RWPE2 (cell line): ENCODE measurements around the gene BACE2.

Experiments used
- ATAC-seq: fragments of 200-7000 bp; cut with Tn5 transposase; 3 replicates; pipeline ENCODE4 v1.9.1; 2021; ENCODE audit warnings: low read depth
- DNase-seq: peaks from one replicate; pipeline ENCODE4 v3.0.0-alpha.2; 2020; ENCODE audit warnings: low spot score
- H3K27ac ChIP-seq: fragments of 450-650 bp; 2 replicates; pipeline ENCODE4 v1.5.1; 2017; ENCODE audit warnings: mild to moderate bottlenecking; ENCODE audit not compliant: poor library complexity, severe bottlenecking
- H3K27me3 ChIP-seq: fragments of 250-450 bp; sonication (Bioruptor Pico); 2 replicates; pipeline ENCODE4 v1.5.1; 2021; ENCODE audit warnings: mild to moderate bottlenecking, moderate library complexity; ENCODE audit not compliant: insufficient read depth, poor library complexity, severe bottlenecking
- H3K36me3 ChIP-seq: fragments of 250-450 bp; sonication (Bioruptor Pico); 2 replicates; pipeline ENCODE4 v1.5.1; 2020; ENCODE audit warnings: low read depth, mild to moderate bottlenecking, moderate library complexity
- H3K4me1 ChIP-seq: fragments of 250-450 bp; sonication (Bioruptor Pico); 2 replicates; pipeline ENCODE4 v1.5.1; 2021; ENCODE audit warnings: mild to moderate bottlenecking, moderate library complexity; ENCODE audit not compliant: insufficient read depth, poor library complexity, severe bottlenecking
- H3K4me3 ChIP-seq: fragments of 250-450 bp; sonication (Bioruptor Pico); 2 replicates; pipeline ENCODE4 v1.5.1; 2021; ENCODE audit warnings: mild to moderate bottlenecking, moderate library complexity; ENCODE audit not compliant: severe bottlenecking
- H3K9me3 ChIP-seq: fragments of 250-450 bp; sonication (Bioruptor Pico); 2 replicates; pipeline ENCODE4 v1.5.1; 2021; ENCODE audit warnings: mild to moderate bottlenecking, moderate library complexity; ENCODE audit not compliant: severe bottlenecking
- CTCF ChIP-seq: fragments of 450-650 bp; IDR thresholded peaks from one replicate; pipeline ENCODE4 v1.5.1; 2017; ENCODE audit warnings: mild to moderate bottlenecking, moderate library complexity; ENCODE audit not compliant: poor library complexity, severe bottlenecking

The BACE2 gene

GRCh38 chr21:41277846-41278245 lies 109.9 kb downstream of the BACE2 start:
- Histone ChIP-seq H3K36me3 (no peaks in the 10 kb centered on the region), H3K27me3 (no peaks in the 10 kb centered on the region), H3K4me3 (no peak overlapping the region), H3K9me3 (no peaks in the 10 kb centered on the region), H3K4me1 (no peaks in the 10 kb centered on the region), H3K27ac (no peak overlapping the region)
- ATAC-seq: no peak
- DNase-seq: no peak
- no peak for TF ChIP-seq CTCF

GRCh38 chr21:41280115-41280919 lies 112.4 kb downstream of the BACE2 start:
- no peaks in the 10 kb centered on the region for H3K9me3 ChIP-seq
- TF ChIP-seq CTCF: no peak
- H3K27ac ChIP-seq: no peak overlapping the region
- H3K4me3 ChIP-seq: no peak overlapping the region
- no peaks in the 10 kb centered on the region for H3K4me1 ChIP-seq
- no peaks in the 10 kb centered on the region for H3K27me3 ChIP-seq
- no peaks in the 10 kb centered on the region for H3K36me3 ChIP-seq
- ATAC-seq (no peak), DNase-seq (no peak)

- H3K9me3 ChIP-seq: no peaks in the 10 kb centered on the region
- no peak for DNase-seq
- no peak for ATAC-seq
- H3K4me3 ChIP-seq: no peak overlapping the region
- no peaks in the 10 kb centered on the region for H3K4me1 ChIP-seq
- no peak overlapping the region for H3K27ac ChIP-seq
- H3K27me3 ChIP-seq: no peaks in the 10 kb centered on the region
- no peak for TF ChIP-seq CTCF
- H3K36me3 ChIP-seq: no peaks in the 10 kb centered on the region
These were observed 114.5 kb downstream of the BACE2 start for GRCh38 chr21:41282412-41282811.

- ATAC-seq: peak; percentile 97
- no peak overlapping the region for H3K27ac ChIP-seq
- no peaks in the 10 kb centered on the region for H3K9me3 ChIP-seq
- no peak for DNase-seq
- peak; percentile 88 for TF ChIP-seq CTCF
- H3K27me3 ChIP-seq: no peaks in the 10 kb centered on the region
- H3K36me3 ChIP-seq: no peaks in the 10 kb centered on the region
- no peak overlapping the region for H3K4me3 ChIP-seq
- no peaks in the 10 kb centered on the region for H3K4me1 ChIP-seq
These were observed 115.4 kb downstream of the BACE2 start for GRCh38 chr21:41283211-41283818.

GRCh38 chr21:41289431-41289830 lies 121.5 kb downstream of the BACE2 start:
- ATAC-seq (no peak), DNase-seq (no peak)
- Histone ChIP-seq H3K4me3 (no peak overlapping the region), H3K27ac (no peak overlapping the region), H3K4me1 (no peaks in the 10 kb centered on the region), H3K36me3 (no peaks in the 10 kb centered on the region), H3K9me3 (no peaks in the 10 kb centered on the region), H3K27me3 (peaks cover 3% of the 10 kb centered on the region)
- no peak for TF ChIP-seq CTCF
